Cardiac muscle cell (in vitro differentiated cells and primary cell): Measurements from ENCODE around the gene STYXL1. TPM values are rescaled to one million over a fixed set of nuclear protein-coding genes. Genes with fewer than 3 reads are reported as not detected.

Experiments
- DNase-seq, 2 donors: peaks; one replicate each; pipeline versions ENCODE4 v3.0.0 to v3.0.0-alpha.2; 2010 to 2017; ENCODE audit warnings: low read depth in 1 of 2, low spot score in 1 of 2
- H3K27ac ChIP-seq: fragments of 200-600 bp; sonication (generic); 2 replicates; pipeline ENCODE4 v1.5.1; 2016
- H3K27me3 ChIP-seq: fragments of 200-600 bp; sonication (generic); 2 replicates; pipeline ENCODE4 v1.6.0; 2016; ENCODE audit warnings: control low read depth
- H3K36me3 ChIP-seq: fragments of 200-600 bp; sonication (generic); 2 replicates; pipeline ENCODE4 v1.5.1; 2016; ENCODE audit warnings: control low read depth
- H3K4me1 ChIP-seq: fragments of 200-600 bp; sonication (generic); 2 replicates; pipeline ENCODE4 v1.8.1; 2017; ENCODE audit warnings: low read depth, mild to moderate bottlenecking, mixed run types
- H3K4me3 ChIP-seq: fragments of 200-600 bp; sonication (generic); 2 replicates; pipeline ENCODE4 v1.5.1; 2016; ENCODE audit warnings: mild to moderate bottlenecking
- H3K9me3 ChIP-seq: fragments of 200-600 bp; sonication (generic); 2 replicates; pipeline ENCODE4 v1.5.1; 2017; ENCODE audit warnings: low read depth, mild to moderate bottlenecking, control low read depth
- polyA plus RNA-seq: library from polyadenylated mRNA; unstranded; fragments of >200 nt; fragmentation: Nextera tagmentation; extraction: Ambion mirVana; gene quantifications from 2 replicates; pipeline ENCODE4 v1.2.1, GENCODE V29; 2016
- total RNA-seq: library from RNA; depleted of rRNA; stranded (reverse); fragments of >200 nt; gene quantifications from 2 replicates; pipeline ENCODE4 v1.2.3, GENCODE V29; 2016
- TF ChIP-seq, protein P1 (sequence below): IDR thresholded peaks from 2 replicates; pipeline ENCODE4 v1.5.1; 2012; ENCODE audit warnings: low read depth, mild to moderate bottlenecking, low read length

The STYXL1 gene
- total and polyA plus RNA-seq, 2 experiments from 2014 or later, result 66.3 to 87.8 TPM

DNA sequence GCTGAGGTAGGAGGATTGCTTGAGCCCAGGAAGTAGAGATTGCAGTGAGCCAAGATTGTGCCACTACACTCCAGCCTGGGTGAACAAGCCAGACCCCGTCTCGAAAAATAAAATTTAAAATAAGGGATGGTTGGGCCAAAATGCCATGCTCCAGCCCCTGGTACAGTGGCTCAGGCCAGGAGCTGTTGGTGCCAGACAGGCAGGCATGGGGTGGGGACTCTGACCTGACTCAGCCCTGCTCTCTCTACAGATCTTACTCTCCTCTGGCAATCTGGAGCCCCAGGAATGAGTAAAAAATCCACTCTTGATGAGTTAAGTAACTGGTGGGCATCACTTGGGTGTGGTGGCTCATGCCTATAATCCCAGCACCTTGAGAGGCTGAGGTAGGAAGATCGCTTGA lies 45.0 kb downstream of the STYXL1 start:
- Histone ChIP-seq H3K9me3 (no peaks in the 10 kb centered on the region), H3K4me3 (no peak overlapping the region), H3K4me1 (no peaks in the 10 kb centered on the region), H3K27ac (no peak overlapping the region), H3K27me3 (no peaks in the 10 kb centered on the region), H3K36me3 (peaks cover 19% of the 10 kb centered on the region)
- TF ChIP-seq, protein P1, sequence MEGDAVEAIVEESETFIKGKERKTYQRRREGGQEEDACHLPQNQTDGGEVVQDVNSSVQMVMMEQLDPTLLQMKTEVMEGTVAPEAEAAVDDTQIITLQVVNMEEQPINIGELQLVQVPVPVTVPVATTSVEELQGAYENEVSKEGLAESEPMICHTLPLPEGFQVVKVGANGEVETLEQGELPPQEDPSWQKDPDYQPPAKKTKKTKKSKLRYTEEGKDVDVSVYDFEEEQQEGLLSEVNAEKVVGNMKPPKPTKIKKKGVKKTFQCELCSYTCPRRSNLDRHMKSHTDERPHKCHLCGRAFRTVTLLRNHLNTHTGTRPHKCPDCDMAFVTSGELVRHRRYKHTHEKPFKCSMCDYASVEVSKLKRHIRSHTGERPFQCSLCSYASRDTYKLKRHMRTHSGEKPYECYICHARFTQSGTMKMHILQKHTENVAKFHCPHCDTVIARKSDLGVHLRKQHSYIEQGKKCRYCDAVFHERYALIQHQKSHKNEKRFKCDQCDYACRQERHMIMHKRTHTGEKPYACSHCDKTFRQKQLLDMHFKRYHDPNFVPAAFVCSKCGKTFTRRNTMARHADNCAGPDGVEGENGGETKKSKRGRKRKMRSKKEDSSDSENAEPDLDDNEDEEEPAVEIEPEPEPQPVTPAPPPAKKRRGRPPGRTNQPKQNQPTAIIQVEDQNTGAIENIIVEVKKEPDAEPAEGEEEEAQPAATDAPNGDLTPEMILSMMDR, result no peak
- DNase-seq, result no peak

GRCh38 chr7:76002139-76002538 lies 45.7 kb downstream of the STYXL1 start:
- Histone ChIP-seq H3K4me3 (no peak overlapping the region), H3K36me3 (peaks cover 19% of the 10 kb centered on the region), H3K27me3 (no peaks in the 10 kb centered on the region), H3K9me3 (no peaks in the 10 kb centered on the region), H3K27ac (no peak overlapping the region), H3K4me1 (no peaks in the 10 kb centered on the region)
- TF ChIP-seq, protein P1, result no peak
- DNase-seq, result no peak

- no peak overlapping the region for H3K27ac ChIP-seq
- H3K36me3 ChIP-seq, result peaks cover 19% of the 10 kb centered on the region
- no peaks in the 10 kb centered on the region for H3K27me3 ChIP-seq
- TF ChIP-seq, protein P1, result no peak
- no peak overlapping the region for H3K4me3 ChIP-seq
- no peaks in the 10 kb centered on the region for H3K9me3 ChIP-seq
- no peaks in the 10 kb centered on the region for H3K4me1 ChIP-seq
- DNase-seq, result no peak
Observed at GRCh38 chr7:76000566-76000965, 47.2 kb downstream of the STYXL1 start.

GRCh38 chr7:75998038-75998437 lies 49.8 kb downstream of the STYXL1 start:
- Histone ChIP-seq H3K27me3 (no peaks in the 10 kb centered on the region), H3K27ac (no peak overlapping the region), H3K9me3 (no peaks in the 10 kb centered on the region), H3K4me1 (peaks cover 6% of the 10 kb centered on the region), H3K36me3 (peaks cover 9% of the 10 kb centered on the region), H3K4me3 (no peak overlapping the region)
- TF ChIP-seq, protein P1, result no peak
- no peak for DNase-seq

- no peak overlapping the region for H3K27ac ChIP-seq
Observed at GRCh38 chr7:75996476-75996875, 51.3 kb downstream of the STYXL1 start.

More at GRCh38 chr7:75996476-75996875, 51.3 kb downstream of the STYXL1 start:
- Histone ChIP-seq H3K9me3 (no peaks in the 10 kb centered on the region), H3K27me3 (no peaks in the 10 kb centered on the region), H3K4me3 (no peak overlapping the region), H3K4me1 (peaks cover 6% of the 10 kb centered on the region), H3K36me3 (peaks cover 6% of the 10 kb centered on the region)
- DNase-seq, result no peak
- TF ChIP-seq, protein P1, result no peak
